ENCODE data around the gene FAAP100. TPM values are rescaled to one million over a fixed set of nuclear protein-coding genes. Genes with fewer than 3 reads are reported as not detected.

Gene FAAP100
- total RNA-seq, 1 donor from 2014 or later, result 69.5 TPM

GRCh38 chr17:81582341-81582740 is 30.2 kb upstream of the FAAP100 start:
- intact Hi-C loops (cut with micrococcal nuclease), result no loop called here
- Mint-ChIP-seq H3K36me3 (ENCODE audit: low read depth) (peaks cover 37% of the 10 kb centered on the region), H3K27ac (no peak overlapping the region), H3K27me3 (ENCODE audit: insufficient read depth) (no peaks in the 10 kb centered on the region), H3K4me1 (ENCODE audit: low read depth) (peaks cover 7% of the 10 kb centered on the region), H3K4me3 (no peak overlapping the region), H3K9me3 (no peaks in the 10 kb centered on the region)
- DNase-seq (ENCODE audit: low spot score), result no peak

- no peak for DNase-seq (ENCODE audit: low spot score)
- peaks cover 36% of the 10 kb centered on the region for H3K36me3 Mint-ChIP-seq (ENCODE audit: low read depth)
- no peaks in the 10 kb centered on the region for H3K9me3 Mint-ChIP-seq
- H3K27me3 Mint-ChIP-seq (ENCODE audit: insufficient read depth), result no peaks in the 10 kb centered on the region
- H3K4me3 Mint-ChIP-seq, result no peak overlapping the region
- no peak overlapping the region for H3K27ac Mint-ChIP-seq
- H3K4me1 Mint-ChIP-seq (ENCODE audit: low read depth), result peaks cover 7% of the 10 kb centered on the region
- intact Hi-C loops (cut with micrococcal nuclease), result no loop called here
Observed at GRCh38 chr17:81581758-81582157, 29.6 kb upstream of the FAAP100 start.

GRCh38 chr17:81580481-81580880 is 28.3 kb upstream of the FAAP100 start:
- no peaks in the 10 kb centered on the region for H3K9me3 Mint-ChIP-seq
- no peak overlapping the region for H3K4me3 Mint-ChIP-seq
- DNase-seq (ENCODE audit: low spot score), result no peak
- peaks cover 37% of the 10 kb centered on the region for H3K36me3 Mint-ChIP-seq (ENCODE audit: low read depth)
- H3K27me3 Mint-ChIP-seq (ENCODE audit: insufficient read depth), result no peaks in the 10 kb centered on the region
- peaks cover 7% of the 10 kb centered on the region for H3K4me1 Mint-ChIP-seq (ENCODE audit: low read depth)
- intact Hi-C loops (cut with micrococcal nuclease), result no loop called here
- H3K27ac Mint-ChIP-seq, result peak overlapping the region; percentile 70

- DNase-seq (ENCODE audit: low spot score), result no peak
- intact Hi-C loops (cut with micrococcal nuclease), result loop anchor here (5.0 kb wide), 1 partner anchor 32 kb away; no protein-coding TSS in a partner anchor
- H3K27ac Mint-ChIP-seq, result peak overlapping the region; percentile 31
- H3K4me3 Mint-ChIP-seq, result no peak overlapping the region
- peaks cover 7% of the 10 kb centered on the region for H3K4me1 Mint-ChIP-seq (ENCODE audit: low read depth)
- H3K9me3 Mint-ChIP-seq, result no peaks in the 10 kb centered on the region
- H3K27me3 Mint-ChIP-seq (ENCODE audit: insufficient read depth), result no peaks in the 10 kb centered on the region
- H3K36me3 Mint-ChIP-seq (ENCODE audit: low read depth), result peaks cover 33% of the 10 kb centered on the region
Observed at GRCh38 chr17:81579821-81580321, 27.7 kb upstream of the FAAP100 start.

- Mint-ChIP-seq H3K4me3 (no peak overlapping the region), H3K36me3 (ENCODE audit: low read depth) (peaks cover 33% of the 10 kb centered on the region), H3K27me3 (ENCODE audit: insufficient read depth) (no peaks in the 10 kb centered on the region), H3K4me1 (ENCODE audit: low read depth) (peaks cover 7% of the 10 kb centered on the region), H3K27ac (no peak overlapping the region), H3K9me3 (no peaks in the 10 kb centered on the region)
- intact Hi-C loops (cut with micrococcal nuclease), result loop anchor here (5.0 kb wide), 1 partner anchor 33 kb away; no protein-coding TSS in a partner anchor
- no peak for DNase-seq (ENCODE audit: low spot score)
Observed at GRCh38 chr17:81579298-81579697, 27.1 kb upstream of the FAAP100 start.

GRCh38 chr17:81578561-81579225 is 26.5 kb upstream of the FAAP100 start:
- H3K27me3 Mint-ChIP-seq (ENCODE audit: insufficient read depth), result no peaks in the 10 kb centered on the region
- H3K4me1 Mint-ChIP-seq (ENCODE audit: low read depth), result peaks cover 7% of the 10 kb centered on the region
- no peaks in the 10 kb centered on the region for H3K9me3 Mint-ChIP-seq
- no peak overlapping the region for H3K4me3 Mint-ChIP-seq
- intact Hi-C loops (cut with micrococcal nuclease), result loop anchor here (5.0 kb wide), 1 partner anchor 34 kb away; no protein-coding TSS in a partner anchor
- no peak for DNase-seq (ENCODE audit: low spot score)
- H3K27ac Mint-ChIP-seq, result no peak overlapping the region
- H3K36me3 Mint-ChIP-seq (ENCODE audit: low read depth), result peaks cover 34% of the 10 kb centered on the region

GRCh38 chr17:81578038-81578441 is 25.9 kb upstream of the FAAP100 start:
- Mint-ChIP-seq H3K36me3 (ENCODE audit: low read depth) (peaks cover 31% of the 10 kb centered on the region), H3K27ac (no peak overlapping the region), H3K4me1 (ENCODE audit: low read depth) (peaks cover 7% of the 10 kb centered on the region), H3K27me3 (ENCODE audit: insufficient read depth) (no peaks in the 10 kb centered on the region), H3K4me3 (no peak overlapping the region), H3K9me3 (no peaks in the 10 kb centered on the region)
- DNase-seq (ENCODE audit: low spot score), result no peak
- intact Hi-C loops (cut with micrococcal nuclease), result loop anchor here (5.0 kb wide), 1 partner anchor 34 kb away; no protein-coding TSS in a partner anchor

GRCh38 chr17:81577278-81578000 is 25.3 kb upstream of the FAAP100 start:
- DNase-seq (ENCODE audit: low spot score), result no peak
- peaks cover 7% of the 10 kb centered on the region for H3K4me1 Mint-ChIP-seq (ENCODE audit: low read depth)
- H3K36me3 Mint-ChIP-seq (ENCODE audit: low read depth), result peaks cover 34% of the 10 kb centered on the region
- intact Hi-C loops (cut with micrococcal nuclease), result loop anchor here (5.0 kb wide), 1 partner anchor 35 kb away; no protein-coding TSS in a partner anchor
- no peaks in the 10 kb centered on the region for H3K9me3 Mint-ChIP-seq
- no peaks in the 10 kb centered on the region for H3K27me3 Mint-ChIP-seq (ENCODE audit: insufficient read depth)
- no peak overlapping the region for H3K4me3 Mint-ChIP-seq
- no peak overlapping the region for H3K27ac Mint-ChIP-seq

GRCh38 chr17:81576621-81577277 is 24.6 kb upstream of the FAAP100 start:
- Mint-ChIP-seq H3K27ac (no peak overlapping the region), H3K4me3 (no peak overlapping the region), H3K36me3 (ENCODE audit: low read depth) (peaks cover 32% of the 10 kb centered on the region)

GRCh38 chr17:81575836-81576235 is 23.7 kb upstream of the FAAP100 start:
- no peak for DNase-seq (ENCODE audit: low spot score)
- H3K27me3 Mint-ChIP-seq (ENCODE audit: insufficient read depth), result no peaks in the 10 kb centered on the region
- H3K36me3 Mint-ChIP-seq (ENCODE audit: low read depth), result peaks cover 36% of the 10 kb centered on the region
- intact Hi-C loops (cut with micrococcal nuclease), result loop anchor here (5.0 kb wide), 1 partner anchor 36 kb away; no protein-coding TSS in a partner anchor
- H3K27ac Mint-ChIP-seq, result no peak overlapping the region
- H3K9me3 Mint-ChIP-seq, result no peaks in the 10 kb centered on the region
- peaks cover 7% of the 10 kb centered on the region for H3K4me1 Mint-ChIP-seq (ENCODE audit: low read depth)
- no peak overlapping the region for H3K4me3 Mint-ChIP-seq

More at GRCh38 chr17:81576621-81577277, 24.6 kb upstream of the FAAP100 start:
- no peak for DNase-seq (ENCODE audit: low spot score)
- intact Hi-C loops (cut with micrococcal nuclease), result loop anchor here (5.0 kb wide), 1 partner anchor 36 kb away; no protein-coding TSS in a partner anchor
- peaks cover 7% of the 10 kb centered on the region for H3K4me1 Mint-ChIP-seq (ENCODE audit: low read depth)
- no peaks in the 10 kb centered on the region for H3K9me3 Mint-ChIP-seq
- no peaks in the 10 kb centered on the region for H3K27me3 Mint-ChIP-seq (ENCODE audit: insufficient read depth)

- Mint-ChIP-seq H3K9me3 (no peaks in the 10 kb centered on the region), H3K27ac (no peak overlapping the region), H3K4me3 (no peak overlapping the region), H3K36me3 (ENCODE audit: low read depth) (peaks cover 38% of the 10 kb centered on the region), H3K4me1 (ENCODE audit: low read depth) (peaks cover 7% of the 10 kb centered on the region), H3K27me3 (ENCODE audit: insufficient read depth) (no peaks in the 10 kb centered on the region)
- no peak for DNase-seq (ENCODE audit: low spot score)
- intact Hi-C loops (cut with micrococcal nuclease), result no loop called here
Observed at GRCh38 chr17:81574643-81574956, 22.4 kb upstream of the FAAP100 start.

- Mint-ChIP-seq H3K4me1 (ENCODE audit: low read depth) (peaks cover 7% of the 10 kb centered on the region), H3K9me3 (no peaks in the 10 kb centered on the region), H3K4me3 (peak overlapping the region; percentile 33), H3K27ac (no peak overlapping the region), H3K36me3 (ENCODE audit: low read depth) (peaks cover 42% of the 10 kb centered on the region), H3K27me3 (ENCODE audit: insufficient read depth) (no peaks in the 10 kb centered on the region)
- intact Hi-C loops (cut with micrococcal nuclease), result no loop called here
- no peak for DNase-seq (ENCODE audit: low spot score)
Observed at GRCh38 chr17:81573794-81574642, 21.9 kb upstream of the FAAP100 start.
